ENCODE results near the gene ATXN10. TPM values are rescaled to one million over a fixed set of nuclear protein-coding genes. Genes with fewer than 3 reads are reported as not detected.

ATXN10 gene
- total RNA-seq, 3 donors from 2014 or later: 59.9 to 136 (median 66.8) TPM

GRCh38 chr22:45843031-45843430 lies 171.4 kb downstream of the ATXN10 start:
- Histone ChIP-seq H3K36me3 (ENCODE audit: low read depth) (no peaks in the 10 kb centered on the region), H3K4me1 (ENCODE audit: low read depth) (no peaks in the 10 kb centered on the region), H3K4me3 (no peak overlapping the region), H3K9me3 (no peaks in the 10 kb centered on the region)
- no peak for ATAC-seq
- intact Hi-C loops (cut with DNase I, micrococcal nuclease): no loop called here
- no peak for TF ChIP-seq CTCF (IDR thresholded peaks at IDR 0.05)
- DNase-seq: no peak

GRCh38 chr22:45843986-45844385 lies 172.4 kb downstream of the ATXN10 start:
- H3K9me3 ChIP-seq: no peaks in the 10 kb centered on the region
- no peak for TF ChIP-seq CTCF (IDR thresholded peaks at IDR 0.05)
- ATAC-seq: no peak
- DNase-seq: no peak
- H3K4me3 ChIP-seq: no peak overlapping the region
- intact Hi-C loops (cut with DNase I, micrococcal nuclease): no loop called here
- no peaks in the 10 kb centered on the region for H3K4me1 ChIP-seq (ENCODE audit: low read depth)
- no peaks in the 10 kb centered on the region for H3K36me3 ChIP-seq (ENCODE audit: low read depth)

- DNase-seq (no peak), ATAC-seq (no peak)
- no peak for TF ChIP-seq CTCF (IDR thresholded peaks at IDR 0.05)
- H3K36me3 ChIP-seq (ENCODE audit: low read depth): no peaks in the 10 kb centered on the region
- intact Hi-C loops (cut with DNase I, micrococcal nuclease): no loop called here
- no peaks in the 10 kb centered on the region for H3K9me3 ChIP-seq
- H3K4me3 ChIP-seq: no peak overlapping the region
- no peaks in the 10 kb centered on the region for H3K4me1 ChIP-seq (ENCODE audit: low read depth)
Measured at GRCh38 chr22:45845076-45845487, 173.4 kb downstream of the ATXN10 start.

GRCh38 chr22:45846952-45847351 lies 175.3 kb downstream of the ATXN10 start:
- Histone ChIP-seq H3K36me3 (ENCODE audit: low read depth) (no peaks in the 10 kb centered on the region), H3K9me3 (peaks cover 2% of the 10 kb centered on the region), H3K4me3 (no peak overlapping the region), H3K4me1 (ENCODE audit: low read depth) (no peaks in the 10 kb centered on the region)
- no peak for DNase-seq
- no peak for TF ChIP-seq CTCF (IDR thresholded peaks at IDR 0.05)
- intact Hi-C loops (cut with DNase I, micrococcal nuclease): no loop called here
- no peak for ATAC-seq

GRCh38 chr22:45848904-45849303 lies 177.3 kb downstream of the ATXN10 start:
- ATAC-seq (no peak), DNase-seq (no peak)
- no peak overlapping the region for H3K4me3 ChIP-seq
- no peaks in the 10 kb centered on the region for H3K36me3 ChIP-seq (ENCODE audit: low read depth)
- intact Hi-C loops (cut with DNase I, micrococcal nuclease): no loop called here
- no peak for TF ChIP-seq CTCF (IDR thresholded peaks at IDR 0.05)
- peaks cover 12% of the 10 kb centered on the region for H3K9me3 ChIP-seq
- H3K4me1 ChIP-seq (ENCODE audit: low read depth): no peaks in the 10 kb centered on the region

- H3K4me3 ChIP-seq: no peak overlapping the region
- no peak for TF ChIP-seq CTCF (IDR thresholded peaks at IDR 0.05)
Measured at GRCh38 chr22:45852826-45853225, 181.2 kb downstream of the ATXN10 start.

More at GRCh38 chr22:45852826-45853225, 181.2 kb downstream of the ATXN10 start:
- peaks cover 12% of the 10 kb centered on the region for H3K9me3 ChIP-seq
- no peaks in the 10 kb centered on the region for H3K4me1 ChIP-seq (ENCODE audit: low read depth)
- intact Hi-C loops (cut with DNase I, micrococcal nuclease): no loop called here
- ATAC-seq (no peak), DNase-seq (no peak)
- no peaks in the 10 kb centered on the region for H3K36me3 ChIP-seq (ENCODE audit: low read depth)
